OCI-M2 (cell line): ENCODE results near the gene AARS2.
"Not testable (repeated sequence)": the region's sequence is repeated elsewhere in the genome, so short reads cannot be mapped to it uniquely, and the experiment has no call there.

Experiments
- DNase-seq: peaks from one replicate; lab custom pipeline; 2025; ENCODE audit not compliant: unreplicated experiment; lab: John Stamatoyannopoulos, UW

The AARS2 gene

DNA sequence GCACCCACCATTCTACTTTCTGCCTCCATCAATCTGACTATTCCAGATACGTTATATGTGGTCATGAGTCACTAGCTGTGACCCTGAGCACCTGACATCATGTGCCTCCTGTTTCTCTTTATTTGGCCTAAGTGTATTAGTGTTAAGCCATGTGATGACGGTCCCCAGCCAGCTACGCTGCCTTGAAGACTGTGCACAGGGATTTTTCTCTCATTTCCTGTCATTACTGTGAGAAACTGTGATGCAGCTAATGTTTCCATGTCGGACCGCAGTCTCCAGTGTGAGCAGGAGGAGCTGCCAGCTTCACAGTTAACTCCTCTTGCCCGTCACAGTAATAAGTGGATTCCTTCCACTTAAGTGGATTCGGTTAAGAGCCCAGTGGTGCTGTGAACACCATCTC is 19.4 kb upstream of the AARS2 start:
- no peak for DNase-seq

DNA sequence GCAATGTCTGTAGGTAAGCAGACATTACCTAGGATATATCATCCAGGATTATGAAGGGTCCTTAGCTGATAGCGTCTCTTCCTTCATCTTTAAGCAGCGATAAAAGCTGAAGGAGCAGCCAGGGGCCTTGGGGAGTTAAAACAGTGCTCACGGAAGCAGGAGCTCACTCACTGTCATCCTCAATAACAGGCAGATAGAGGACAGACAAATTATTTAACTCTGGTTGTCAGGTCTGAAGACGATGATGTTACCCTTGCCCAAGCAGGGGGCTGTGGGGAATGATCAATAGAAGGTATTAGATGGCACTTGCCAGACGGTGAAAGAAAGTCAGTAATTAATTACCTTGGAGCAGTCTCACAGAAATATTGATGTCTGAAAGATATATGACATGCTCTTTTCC is 16.7 kb upstream of the AARS2 start:
- no peak for DNase-seq

DNA sequence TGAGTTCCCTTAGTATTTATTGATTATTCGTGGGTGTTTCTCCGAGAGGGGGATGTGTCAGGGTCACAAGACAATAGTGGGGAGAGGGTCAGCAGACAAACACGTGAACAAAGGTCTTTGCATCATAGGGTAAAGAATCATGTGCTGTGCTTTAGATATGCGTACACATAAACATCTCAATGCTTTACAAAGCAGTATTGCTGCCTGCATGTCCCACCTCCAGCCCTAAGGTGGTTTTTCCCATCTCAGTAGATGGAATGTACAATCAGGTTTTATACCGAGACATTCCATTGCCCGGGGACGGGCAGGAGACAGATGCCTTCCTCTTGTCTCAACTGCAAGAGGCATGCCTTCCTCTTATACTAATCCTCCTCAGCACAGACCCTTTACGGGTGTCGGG is 15.1 kb upstream of the AARS2 start:
- not testable (repeated sequence) for DNase-seq

DNA sequence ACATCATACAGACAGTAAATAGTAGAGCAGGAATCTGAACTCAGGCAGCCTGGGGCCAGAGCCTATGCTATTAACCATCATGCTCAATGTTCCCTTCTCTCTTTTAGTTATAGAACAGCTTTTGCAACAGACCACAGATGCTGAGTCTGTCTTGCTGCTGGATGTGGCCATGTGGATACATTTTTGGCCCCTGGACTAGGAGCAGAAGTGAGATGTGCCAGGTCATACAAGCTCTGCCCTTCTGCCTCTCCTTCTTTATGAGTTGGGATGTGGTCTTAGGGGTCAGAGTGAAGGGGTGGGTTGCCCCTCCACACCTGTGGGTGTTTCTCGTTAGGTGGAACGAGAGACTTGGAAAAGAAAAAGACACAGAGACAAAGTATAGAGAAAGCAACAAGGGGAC is 14.6 kb upstream of the AARS2 start:
- no peak for DNase-seq

DNA sequence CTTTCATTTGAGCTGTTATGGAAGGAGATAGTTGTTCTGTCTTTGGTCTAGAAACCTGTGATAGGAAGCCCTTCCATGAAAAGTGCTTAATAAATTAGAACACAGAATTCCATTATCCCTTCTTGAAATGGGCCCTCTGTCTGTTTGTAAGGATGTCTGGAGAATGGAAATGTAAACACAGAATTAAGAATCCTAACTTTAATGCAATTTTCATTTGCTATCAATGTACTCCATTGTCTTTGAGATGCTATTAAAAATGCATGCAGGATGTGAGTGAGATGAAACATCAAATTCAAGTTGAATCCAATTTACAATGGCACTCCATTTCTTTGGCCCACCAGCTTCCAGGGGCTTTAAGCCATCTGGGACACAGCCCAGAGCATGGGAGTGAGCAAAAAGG is 13.9 kb upstream of the AARS2 start:
- DNase-seq = no peak

DNA sequence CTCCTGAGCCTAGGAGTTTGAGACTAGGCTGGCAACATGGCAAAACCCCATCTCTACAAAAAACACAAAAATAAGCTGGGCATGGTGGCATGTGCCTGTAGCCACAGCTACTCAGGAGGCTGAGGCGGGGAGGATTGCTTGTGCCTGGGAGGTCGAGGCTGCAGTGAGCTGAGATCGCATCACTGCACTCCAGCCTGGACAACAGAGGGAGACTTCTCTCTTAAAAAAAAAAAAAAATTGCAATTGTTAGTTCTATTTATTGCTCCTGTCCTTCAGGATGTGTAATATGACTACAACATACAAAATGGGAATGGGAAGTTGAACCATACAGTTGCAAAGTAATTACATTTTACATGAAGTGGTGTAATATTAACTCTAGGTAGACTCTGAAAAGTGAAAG is 8.1 kb upstream of the AARS2 start:
- no peak for DNase-seq

DNA sequence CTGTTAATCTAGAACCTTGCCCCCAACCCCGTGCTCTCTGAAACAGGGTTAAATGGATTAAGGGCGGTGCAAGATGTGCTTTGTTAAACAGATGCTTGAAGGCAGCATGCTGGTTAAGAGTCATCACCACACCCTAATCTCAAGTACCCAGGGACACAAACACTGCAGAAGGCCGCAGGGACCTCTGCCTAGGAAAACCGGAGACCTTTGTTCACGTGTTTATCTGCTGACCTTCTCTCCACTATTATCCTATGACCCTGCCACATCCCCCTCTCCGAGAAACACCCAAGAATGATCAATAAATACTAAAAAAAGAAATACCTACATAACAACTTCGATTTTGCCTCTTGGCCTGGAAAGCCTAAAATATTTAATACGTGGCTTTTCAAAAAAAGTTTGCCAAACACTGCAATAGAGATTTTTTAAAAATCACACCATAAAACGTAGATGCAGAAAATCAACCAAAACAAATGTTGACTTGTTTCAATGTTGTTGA is 4.0 kb upstream of the AARS2 start:
- not testable (repeated sequence) for DNase-seq

DNA sequence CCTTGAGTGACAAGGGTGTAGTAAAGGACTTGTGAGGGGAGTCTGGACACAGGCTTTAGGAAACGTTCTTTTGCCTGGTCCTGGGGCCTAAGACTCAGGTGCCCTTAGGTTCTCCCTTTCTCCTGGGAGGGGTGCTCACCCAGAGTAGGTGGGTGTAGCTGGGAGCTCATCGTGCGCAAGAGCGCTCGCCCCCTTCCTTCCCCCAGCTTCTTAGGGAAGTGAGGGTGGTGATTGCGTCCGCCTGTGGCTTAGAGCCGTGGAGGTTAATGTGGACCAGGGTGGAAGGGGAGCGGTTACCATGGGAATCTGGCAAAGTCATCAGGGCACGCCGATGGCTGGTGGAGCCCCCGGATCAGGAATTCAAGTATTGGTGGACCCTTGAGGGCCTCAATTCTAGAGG is 3.3 kb upstream of the AARS2 start:
- DNase-seq = no peak

DNA sequence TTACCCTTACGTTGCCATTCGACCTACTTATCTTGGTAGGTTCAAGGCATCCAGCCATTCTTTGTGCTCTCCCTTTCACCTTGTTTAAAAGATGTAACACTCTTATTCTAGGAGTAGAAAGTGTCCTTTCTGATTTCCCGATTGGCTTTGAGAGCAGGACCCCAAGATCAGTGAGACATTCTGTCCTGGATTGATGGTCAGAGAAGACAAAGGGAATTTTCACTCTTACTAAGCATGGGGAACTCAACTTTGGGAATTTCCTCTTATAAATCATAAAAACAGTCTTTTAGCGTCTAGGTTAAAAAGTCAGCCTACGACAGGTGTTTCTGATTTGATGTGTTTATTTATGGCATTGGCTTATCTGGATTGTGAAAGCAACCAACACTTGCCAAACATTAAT is 2.8 kb upstream of the AARS2 start:
- DNase-seq = no peak

DNA sequence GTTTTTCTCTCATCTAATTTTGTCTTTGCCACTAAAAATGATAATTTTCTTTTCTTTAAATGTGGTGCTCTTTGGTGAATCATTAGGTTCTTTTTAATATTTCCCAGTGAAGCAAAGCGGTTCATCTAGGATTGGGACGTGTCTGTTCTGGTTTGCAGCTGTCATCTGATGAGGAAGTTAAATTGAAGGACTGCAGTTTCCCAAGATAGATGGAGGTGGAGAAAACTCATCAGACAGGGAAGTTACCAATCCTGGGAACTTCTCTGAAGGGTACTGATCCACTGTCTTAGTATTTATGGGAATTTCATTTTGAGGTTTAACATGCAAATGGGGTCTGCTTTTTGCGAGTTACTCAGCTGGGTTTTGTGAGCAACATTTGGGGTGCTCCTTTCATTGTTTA is 2.4 kb upstream of the AARS2 start:
- DNase-seq = no peak

DNA sequence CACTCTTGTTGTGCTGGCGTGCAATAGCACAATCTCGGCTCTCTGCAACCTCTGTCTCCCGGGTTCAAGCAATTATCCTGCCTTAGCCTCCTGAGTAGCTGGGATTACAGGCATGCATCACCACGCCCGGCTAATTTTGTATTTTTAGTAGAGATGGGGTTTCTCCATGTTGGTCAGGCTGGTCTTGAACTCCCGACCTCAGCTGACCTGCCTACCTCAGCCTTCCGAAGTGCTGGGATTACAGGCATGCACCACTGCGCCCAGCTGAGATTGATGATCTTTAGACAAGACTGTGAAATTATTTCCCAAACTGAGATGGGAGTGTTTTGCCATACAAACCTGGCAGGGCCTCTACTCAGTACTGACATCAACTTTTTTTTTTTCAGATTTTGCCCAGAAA is 1.5 kb upstream of the AARS2 start:
- not testable (repeated sequence) for DNase-seq

DNA sequence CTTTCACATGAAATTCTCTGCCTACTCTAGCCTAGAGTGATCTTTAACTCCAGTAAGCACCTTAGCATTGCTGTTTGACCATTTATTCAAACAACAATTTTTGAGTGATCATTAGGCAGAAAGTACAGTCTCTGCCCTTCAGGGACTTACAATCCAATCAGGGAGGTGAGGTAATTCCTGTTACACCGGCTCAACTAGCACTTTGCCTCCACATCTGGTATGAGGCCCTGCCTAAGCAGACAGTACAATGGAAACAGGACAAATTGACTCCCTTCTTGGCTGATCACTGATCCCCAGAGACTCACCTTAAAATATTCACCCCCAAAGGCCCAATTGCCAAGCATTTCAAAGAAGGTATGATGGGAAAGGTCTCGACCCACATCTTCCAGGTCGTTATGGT is 1.4 kb downstream of the AARS2 start:
- DNase-seq = no peak

DNA sequence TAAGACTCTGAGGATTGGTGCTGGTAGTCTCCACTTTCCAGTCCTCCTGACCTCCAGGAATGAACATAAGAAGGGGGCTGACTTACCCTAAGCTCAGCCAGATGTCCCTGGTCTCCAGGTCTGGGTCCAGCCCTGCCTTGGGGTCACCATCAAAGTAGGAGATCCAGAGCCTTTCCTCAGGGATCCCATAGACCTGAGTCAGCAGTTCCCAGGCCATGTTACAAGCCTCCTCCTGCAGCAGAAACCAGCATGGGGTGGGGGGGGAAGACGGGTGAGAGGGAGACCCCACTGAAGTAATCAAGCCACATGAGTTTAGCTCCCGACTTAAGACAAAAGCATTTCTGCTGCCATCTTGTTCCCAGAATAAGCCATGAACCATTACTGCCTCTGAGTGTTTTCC is 1.8 kb downstream of the AARS2 start:
- DNase-seq = no peak

DNA sequence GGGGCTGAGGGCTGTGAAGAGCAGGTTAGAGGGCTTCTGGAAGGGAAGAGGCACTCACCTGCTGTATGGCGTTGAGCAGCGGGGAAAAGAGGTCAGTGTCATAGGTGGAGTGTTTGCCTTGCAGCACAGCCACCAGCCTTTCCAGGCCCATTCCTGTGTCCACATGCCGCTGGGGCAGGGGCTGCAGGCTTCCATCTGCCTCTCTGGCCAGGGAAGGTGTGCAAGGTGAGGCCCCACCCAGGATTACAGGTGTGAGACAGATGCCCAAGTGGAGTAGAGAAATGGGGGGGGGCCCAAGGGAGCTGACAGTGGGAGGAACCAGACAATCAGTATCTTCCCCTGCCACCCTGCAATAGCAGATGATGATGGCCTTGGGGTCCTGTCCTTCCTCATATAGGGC is 2.9 kb downstream of the AARS2 start:
- DNase-seq = no peak

DNA sequence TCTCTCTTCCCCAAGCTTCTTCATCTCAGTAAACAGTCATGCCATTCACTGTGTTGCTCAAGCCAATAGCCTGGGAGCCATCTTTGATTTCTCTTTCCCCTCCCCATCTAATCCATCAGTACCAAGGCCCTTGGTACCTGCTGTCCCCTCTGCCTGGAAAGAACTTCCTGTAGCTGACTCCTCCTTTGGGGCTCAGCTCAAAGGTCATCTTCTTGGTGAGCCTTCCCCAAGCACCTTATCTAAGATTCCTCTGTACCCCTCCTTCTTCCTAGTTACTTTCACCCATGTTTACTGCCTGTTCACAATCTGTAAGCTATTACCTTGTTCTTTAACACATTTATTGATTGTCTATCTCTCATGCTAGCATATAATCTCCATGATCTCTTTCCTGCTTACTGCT is 3.5 kb downstream of the AARS2 start:
- DNase-seq = no peak

DNA sequence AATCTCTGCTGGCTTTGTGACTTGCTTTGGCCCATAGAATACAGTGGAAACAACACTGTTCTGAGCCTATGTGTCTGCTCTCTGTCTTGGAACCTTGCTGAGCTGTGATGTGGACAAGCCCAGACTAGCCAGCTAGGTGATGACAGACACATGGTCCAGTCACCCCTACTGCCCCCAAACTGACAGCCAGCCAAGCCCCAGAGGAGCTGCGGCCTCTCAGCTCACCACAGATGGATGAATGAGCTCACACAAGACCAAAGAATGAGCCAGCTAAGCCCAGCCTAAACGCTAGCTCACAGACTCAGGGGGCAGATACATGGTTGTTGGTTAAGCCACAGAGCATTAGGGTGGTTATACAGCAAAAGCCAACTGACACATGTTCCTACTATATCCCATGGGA is 4.1 kb downstream of the AARS2 start:
- DNase-seq = no peak

DNA sequence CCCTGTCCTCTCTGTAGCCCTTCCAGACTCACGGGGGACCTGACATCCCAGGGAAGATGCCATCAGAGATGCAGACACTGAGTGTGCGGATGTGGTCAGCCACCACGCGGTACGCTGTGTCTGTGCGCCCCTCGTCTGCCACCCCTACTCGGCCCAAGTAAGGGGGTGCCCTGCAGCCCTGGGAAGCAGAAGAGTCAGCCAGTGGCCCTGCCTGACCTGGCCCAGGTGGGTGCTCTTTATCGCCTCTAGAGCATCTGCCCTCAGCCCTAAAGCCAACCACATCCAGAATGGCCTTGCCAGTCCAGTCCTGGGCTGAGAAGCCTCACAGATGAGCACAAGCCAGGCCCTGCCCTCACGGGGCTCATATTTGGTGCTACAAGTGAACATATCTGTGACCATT is 5.9 kb downstream of the AARS2 start:
- DNase-seq = no peak

DNA sequence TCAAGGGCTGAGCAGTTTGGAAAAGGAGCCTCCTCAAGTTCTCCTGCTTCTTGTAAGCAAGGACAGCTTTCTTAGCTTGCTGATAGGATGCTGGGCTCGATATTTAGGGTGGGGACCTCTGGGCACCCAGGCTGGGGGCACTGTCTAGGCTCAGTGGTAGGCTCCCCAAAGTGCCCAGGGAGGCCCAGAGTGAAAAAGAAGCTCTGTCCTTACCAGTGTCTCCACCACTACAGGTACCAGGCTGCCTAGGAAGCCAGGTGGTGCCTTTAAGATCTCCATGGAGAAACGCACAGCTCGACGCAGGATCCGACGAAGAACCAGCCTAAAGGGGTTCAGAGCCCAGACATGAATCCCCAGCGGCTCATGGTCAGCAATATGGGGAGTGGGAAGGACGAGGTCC is 6.4 kb downstream of the AARS2 start:
- no peak for DNase-seq

DNA sequence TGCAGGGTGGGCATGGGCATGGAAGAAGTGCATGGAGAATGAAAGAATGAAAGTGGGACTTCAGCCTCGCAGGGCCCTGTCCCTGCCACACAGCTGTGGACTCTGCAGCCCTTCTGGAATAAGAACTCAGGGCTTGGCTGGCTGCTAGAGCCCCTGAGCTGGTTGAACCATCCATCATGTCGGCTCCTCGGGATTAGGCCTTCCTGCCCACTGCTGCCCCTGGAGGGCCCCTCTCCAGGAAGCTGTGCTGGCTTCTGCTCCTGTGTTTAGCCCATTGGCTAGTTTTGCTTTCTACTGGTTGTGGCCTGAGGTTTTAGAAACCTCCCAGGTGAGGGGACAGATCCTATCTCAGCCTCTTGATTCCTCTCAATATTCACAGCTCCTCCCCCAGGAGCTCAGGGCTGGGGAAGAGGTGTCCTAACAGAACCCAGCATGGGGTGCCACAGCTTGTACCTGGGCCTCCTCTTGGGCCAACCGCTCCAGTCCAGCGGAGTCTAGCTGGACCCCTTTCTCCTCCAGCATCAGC is 7.9 kb downstream of the AARS2 start:
- DNase-seq = no peak

DNA sequence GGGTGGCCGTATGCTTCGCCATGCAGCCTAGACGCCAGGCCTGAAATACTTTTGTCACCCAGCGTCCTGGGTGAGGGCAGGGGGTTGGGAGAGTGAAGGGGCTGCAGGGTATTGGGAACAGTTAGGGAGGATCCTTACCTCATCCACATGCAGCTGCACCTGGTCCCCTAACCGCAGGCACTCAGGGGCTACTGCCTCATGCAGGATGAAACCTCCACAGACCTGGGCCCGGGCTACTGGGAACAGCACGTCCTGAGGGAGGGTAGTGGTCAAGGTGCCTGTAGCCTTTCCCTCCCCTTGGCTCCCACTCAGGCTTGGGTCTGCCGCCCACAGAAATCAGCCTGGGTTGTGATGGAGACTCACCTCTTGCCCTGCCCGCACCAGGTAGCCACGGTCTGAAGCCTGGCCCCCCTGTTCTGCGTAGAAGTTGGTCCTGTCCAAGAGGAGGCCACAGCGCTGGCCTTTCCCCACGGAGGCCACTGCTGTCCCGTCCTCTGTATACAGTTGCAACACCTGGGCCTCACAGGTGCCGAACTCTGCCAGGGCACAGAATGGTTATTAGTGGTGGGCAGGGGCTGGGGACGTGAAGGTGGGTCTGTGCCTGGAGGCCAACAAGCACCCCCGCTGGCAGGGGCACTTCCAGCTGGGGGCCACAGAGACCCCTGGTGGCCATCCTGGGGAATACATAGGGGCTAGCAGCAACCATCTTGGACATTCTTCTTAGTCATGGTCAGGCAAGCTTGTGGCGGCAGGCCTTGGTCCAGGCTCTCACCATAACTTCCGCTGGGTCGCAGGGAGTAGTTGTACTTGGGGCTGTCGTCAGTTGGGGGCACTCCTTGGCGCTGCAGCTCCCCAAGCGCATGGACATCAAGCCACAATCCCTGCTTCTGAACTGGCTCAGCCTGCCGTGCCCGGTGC is 8.6 kb downstream of the AARS2 start:
- DNase-seq = no peak

DNA sequence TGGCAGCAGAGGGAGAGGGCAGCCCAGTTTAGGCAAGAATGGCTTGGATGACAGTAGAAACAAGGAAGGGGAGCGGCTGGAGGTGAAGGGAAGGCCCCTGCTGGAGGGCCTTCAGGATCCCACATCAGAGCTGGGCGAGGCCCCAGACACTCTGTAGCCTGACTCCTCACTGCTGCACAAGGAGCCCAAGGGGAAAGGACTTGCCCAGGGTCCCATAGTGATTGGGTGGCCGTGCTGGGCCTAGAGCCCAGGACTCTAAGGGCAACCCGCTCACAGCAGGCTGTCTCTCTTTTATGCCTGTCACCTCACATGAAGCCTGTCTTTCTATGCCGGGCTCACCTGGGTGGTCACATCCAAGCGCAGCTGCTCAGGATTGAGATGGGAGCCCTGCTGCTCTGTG is 9.3 kb downstream of the AARS2 start:
- no peak for DNase-seq

DNA sequence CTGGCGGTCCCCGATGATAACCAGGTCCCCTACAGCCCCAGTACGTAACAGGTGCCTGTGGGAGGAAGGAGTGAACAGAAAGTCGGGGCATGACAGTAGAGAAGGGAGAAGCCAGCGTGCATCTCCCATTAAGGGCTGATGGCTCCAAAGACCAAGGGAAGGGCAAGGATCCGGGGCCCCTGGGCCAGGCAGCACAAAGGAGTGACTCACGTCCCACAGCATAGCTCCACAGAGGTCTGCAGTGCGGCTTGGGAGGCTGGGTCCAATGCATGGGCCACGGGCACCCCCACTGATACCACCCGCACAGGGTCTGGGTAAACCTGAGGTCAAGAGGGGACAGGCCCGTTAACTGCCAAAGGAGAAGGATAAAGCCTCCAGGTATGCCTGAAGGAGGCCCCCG is 10.3 kb downstream of the AARS2 start:
- no peak for DNase-seq
